GM10266 (cell line): Measurements from ENCODE around the gene OSM.

ENCODE experiments used
- DNase-seq: peaks from one replicate; pipeline ENCODE4 v3.0.0; 2012; ENCODE audit errors: extremely low spot score
- CTCF ChIP-seq: IDR thresholded peaks from 2 replicates; pipeline ENCODE4 v1.5.1; 2012; ENCODE audit warnings: mild to moderate bottlenecking, low read depth; ENCODE audit not compliant: control insufficient read depth, insufficient read depth; ENCODE audit errors: missing control alignments

The OSM gene

GRCh38 chr22:30261134-30261533 is 5.5 kb downstream of the OSM start:
- no peak for TF ChIP-seq CTCF
- no peak for DNase-seq

- DNase-seq, result no peak
- no peak for TF ChIP-seq CTCF
Measured at GRCh38 chr22:30260682-30261081, 6.0 kb downstream of the OSM start.

GRCh38 chr22:30260276-30260675 is 6.4 kb downstream of the OSM start:
- DNase-seq, result no peak
- TF ChIP-seq CTCF, result no peak

GRCh38 chr22:30254314-30254713 is 12.3 kb downstream of the OSM start:
- no peak for TF ChIP-seq CTCF
- no peak for DNase-seq

GRCh38 chr22:30253205-30253852 is 13.3 kb downstream of the OSM start:
- TF ChIP-seq CTCF, result no peak
- DNase-seq, result no peak

- no peak for DNase-seq
- TF ChIP-seq CTCF, result no peak
Measured at GRCh38 chr22:30252411-30253204, 14.0 kb downstream of the OSM start.

- no peak for DNase-seq
- no peak for TF ChIP-seq CTCF
Measured at GRCh38 chr22:30251711-30252110, 14.9 kb downstream of the OSM start.
